GM12865 (cell line): ENCODE data around the gene SYCE3.

Experiments
- DNase-seq: peaks from one replicate; pipeline ENCODE4 v3.0.0; 2010; ENCODE audit warnings: low read depth
- H3K4me3 ChIP-seq: 2 replicates; pipeline ENCODE4 v1.5.1; 2011; ENCODE audit warnings: mild to moderate bottlenecking, low read depth, low read length, control low read depth
- TF ChIP-seq, protein P1 (sequence below): IDR thresholded peaks from 2 replicates; pipeline ENCODE4 v1.5.1; 2011; ENCODE audit warnings: low read length, control low read depth, low read depth, inconsistent platforms; ENCODE audit not compliant: insufficient read depth; ENCODE audit errors: missing control alignments

Gene SYCE3

DNA sequence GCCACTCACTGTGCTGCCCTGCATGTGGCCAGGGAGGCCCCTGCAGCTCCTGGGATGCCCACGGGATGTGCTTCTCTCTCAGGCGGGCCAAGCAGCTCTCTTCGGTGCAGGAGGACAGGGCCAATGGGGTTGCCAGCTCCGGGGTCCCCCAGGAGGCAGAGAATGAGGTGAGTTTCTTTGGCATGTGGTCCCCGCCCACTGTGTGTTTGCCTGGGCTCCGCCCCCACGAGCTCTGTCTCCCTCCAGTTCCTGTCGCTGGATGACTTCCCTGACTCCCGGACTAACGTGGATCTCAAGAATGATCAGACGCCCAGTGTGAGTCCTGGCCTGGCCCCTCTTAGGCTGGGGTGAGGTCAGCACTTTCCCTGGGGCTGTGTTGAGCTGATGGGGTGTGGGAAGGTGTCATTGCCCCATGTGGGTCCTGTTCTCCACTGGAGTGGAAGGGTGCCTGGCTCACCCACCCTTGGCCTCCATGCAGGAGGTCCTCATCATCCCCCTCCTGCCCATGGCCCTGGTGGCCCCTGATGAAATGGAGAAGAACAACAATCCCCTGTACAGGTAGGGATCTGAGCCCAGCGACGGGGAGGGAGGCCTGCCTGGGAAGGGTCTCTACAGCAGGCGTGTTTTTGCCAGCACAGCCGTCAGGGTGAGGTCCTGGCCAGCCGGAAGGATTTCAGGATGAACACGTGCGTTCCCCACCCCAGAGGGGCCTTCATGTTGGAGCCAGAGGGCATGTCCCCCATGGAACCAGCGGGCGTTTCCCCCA lies 45.0 kb downstream of the SYCE3 start:
- DNase-seq = no peak
- TF ChIP-seq, protein P1, sequence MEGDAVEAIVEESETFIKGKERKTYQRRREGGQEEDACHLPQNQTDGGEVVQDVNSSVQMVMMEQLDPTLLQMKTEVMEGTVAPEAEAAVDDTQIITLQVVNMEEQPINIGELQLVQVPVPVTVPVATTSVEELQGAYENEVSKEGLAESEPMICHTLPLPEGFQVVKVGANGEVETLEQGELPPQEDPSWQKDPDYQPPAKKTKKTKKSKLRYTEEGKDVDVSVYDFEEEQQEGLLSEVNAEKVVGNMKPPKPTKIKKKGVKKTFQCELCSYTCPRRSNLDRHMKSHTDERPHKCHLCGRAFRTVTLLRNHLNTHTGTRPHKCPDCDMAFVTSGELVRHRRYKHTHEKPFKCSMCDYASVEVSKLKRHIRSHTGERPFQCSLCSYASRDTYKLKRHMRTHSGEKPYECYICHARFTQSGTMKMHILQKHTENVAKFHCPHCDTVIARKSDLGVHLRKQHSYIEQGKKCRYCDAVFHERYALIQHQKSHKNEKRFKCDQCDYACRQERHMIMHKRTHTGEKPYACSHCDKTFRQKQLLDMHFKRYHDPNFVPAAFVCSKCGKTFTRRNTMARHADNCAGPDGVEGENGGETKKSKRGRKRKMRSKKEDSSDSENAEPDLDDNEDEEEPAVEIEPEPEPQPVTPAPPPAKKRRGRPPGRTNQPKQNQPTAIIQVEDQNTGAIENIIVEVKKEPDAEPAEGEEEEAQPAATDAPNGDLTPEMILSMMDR = no peak
- H3K4me3 ChIP-seq = no peak overlapping the region

DNA sequence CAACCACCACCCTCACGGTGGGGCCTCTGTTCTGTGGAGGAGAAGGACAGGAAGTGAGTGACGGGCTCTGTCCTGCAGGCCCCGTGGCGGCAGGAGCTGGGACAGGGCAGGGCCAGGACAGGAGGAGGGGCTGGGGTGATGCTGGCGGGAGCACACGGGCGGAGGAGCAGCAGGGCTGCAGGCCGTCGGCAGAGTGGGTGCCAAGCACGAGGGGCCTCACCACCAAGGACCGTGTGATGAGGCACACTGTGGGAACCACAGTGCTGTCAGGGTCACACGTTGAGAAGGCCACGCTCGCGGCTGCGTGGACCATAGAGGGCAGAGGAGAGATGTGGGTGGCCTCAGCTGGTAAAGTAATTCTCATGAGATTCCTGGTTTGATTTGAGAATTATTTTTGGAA lies 45.8 kb downstream of the SYCE3 start:
- TF ChIP-seq, protein P1 = no peak
- no peak for DNase-seq

DNA sequence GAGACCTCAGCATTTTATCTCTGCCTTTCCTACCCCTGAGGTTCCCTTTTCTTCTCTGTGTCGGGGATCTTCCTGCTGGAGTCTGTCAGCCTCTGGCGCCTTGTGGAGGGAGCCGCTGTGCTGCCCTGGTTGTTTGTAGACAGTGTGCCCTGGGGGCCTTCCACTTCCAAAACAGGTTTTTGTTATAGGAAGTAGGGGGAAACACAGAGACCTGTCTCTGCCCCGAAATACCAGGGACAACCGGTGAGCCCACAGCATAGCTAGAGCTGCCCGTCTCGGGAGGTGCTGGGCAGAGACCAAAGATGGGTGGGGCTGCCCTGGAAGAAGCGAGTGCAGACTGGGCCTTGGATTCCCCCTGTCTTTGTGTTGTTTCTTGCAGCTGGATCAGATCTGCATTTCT lies 46.7 kb downstream of the SYCE3 start:
- no peak for DNase-seq
- TF ChIP-seq, protein P1 = no peak
- H3K4me3 ChIP-seq = no peak overlapping the region

More for the DNA sequence above, 45.8 kb downstream of the SYCE3 start:
- H3K4me3 ChIP-seq = no peak overlapping the region

DNA sequence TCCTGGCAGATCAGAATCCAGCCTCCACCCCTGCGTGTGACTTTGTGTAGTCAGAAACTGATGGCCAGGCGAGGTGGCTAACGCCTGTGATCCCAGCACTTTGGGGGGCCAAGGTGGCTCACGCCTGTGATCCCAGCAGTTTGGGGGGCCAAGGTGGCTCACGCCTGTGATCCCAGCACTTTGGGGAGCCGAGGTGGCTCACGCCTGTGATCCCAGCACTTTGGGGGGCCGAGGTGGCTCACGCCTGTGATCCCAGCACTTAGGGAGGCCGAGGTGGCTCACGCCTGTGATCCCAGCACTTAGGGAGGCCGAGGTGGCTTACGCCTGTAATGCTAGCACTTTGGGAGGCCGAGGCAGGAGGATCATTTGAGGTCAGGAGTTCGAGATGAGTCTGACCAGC lies 49.5 kb downstream of the SYCE3 start:
- no peak for DNase-seq
- TF ChIP-seq, protein P1 = no peak
- no peak overlapping the region for H3K4me3 ChIP-seq

DNA sequence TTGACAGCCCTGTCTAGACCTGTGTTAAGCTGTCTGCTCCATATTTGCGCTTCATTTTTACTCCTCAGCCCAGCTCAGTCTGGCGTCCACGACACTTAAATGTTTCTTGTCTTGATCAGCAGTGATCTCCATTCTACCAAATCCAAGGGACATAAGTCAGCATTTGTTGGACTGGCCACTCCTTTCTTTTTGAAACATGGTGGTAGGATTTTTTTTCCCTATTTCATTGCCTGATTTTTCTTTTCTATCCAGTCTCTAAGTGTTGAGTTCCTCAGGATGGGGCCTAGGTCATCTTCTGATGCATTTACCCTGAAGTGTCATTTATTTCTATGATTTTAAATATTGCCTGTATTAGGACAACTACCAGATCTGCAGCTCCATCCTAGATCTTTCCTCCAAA lies 53.8 kb downstream of the SYCE3 start:
- TF ChIP-seq, protein P1 = no peak
- peak overlapping the region; percentile 83 for H3K4me3 ChIP-seq
- peak; percentile 13 for DNase-seq

DNA sequence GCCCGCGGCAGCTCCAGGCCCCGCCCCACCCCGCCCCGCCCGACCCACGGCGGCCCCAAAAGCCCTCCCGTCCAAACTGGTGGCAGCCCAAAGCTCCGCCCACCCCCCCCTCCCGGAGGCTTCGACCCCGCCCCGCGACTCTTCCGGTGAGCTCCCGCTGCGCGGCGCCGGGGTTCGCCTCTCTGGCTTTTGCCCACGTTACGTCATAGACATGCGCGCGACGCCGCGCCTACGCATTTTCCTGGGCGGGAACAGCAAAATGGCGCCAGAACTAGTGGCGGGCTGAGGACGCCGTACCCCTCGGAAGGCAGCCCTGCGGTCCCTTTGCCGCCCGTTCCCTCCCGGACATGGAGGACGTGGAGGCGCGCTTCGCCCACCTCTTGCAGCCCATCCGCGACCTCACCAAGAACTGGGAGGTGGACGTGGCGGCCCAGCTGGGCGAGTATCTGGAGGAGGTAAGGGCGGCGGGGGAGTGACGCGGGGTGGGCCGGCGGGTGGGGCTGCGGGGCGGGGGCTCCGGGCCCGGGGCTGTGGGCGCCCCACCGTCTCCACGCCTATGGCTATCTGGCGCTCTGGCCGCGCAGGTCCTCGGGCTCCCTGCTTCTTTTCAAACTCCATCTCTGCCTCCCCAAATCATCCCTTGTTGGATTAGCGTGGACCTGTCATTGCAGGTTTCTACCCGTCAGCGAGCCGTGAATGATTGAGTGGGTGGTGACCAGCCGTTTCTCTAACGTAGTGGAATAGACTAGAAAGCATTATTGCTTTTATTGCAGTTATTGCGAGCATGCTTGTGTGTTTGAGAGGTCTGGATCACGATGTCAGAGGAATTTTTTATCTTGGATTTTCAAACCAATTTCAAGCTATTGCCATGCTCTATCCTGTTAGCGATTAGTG lies 54.5 kb downstream of the SYCE3 start, which contains the start of gene NCAPH2:
TSS of gene NCAPH2 (plus strand) at position 234 of the 894 bp plus-strand sequence. CDS start at position 348, 114 bp downstream.
- DNase-seq = peak; percentile 99
- TF ChIP-seq, protein P1 = no peak
- peak within 1 kb of the TSS; percentile 88 for H3K4me3 ChIP-seq
